Natural killer cell (primary cell): Measurements from ENCODE around the gene ARL14EP. TPM values are rescaled to one million over a fixed set of nuclear protein-coding genes. Genes with fewer than 3 reads are reported as not detected.

ENCODE experiments used
- ATAC-seq, 3 donors: fragments of 150-1000 bp in 2 of 3; fragments of 200-7000 bp in 1 of 3; cut with Tn5 transposase; 1 replicate in 1 of 3; 2 replicates in 2 of 3; pipeline ENCODE4 v1.10.0; 2021; ENCODE audit warnings: mild to moderate bottlenecking in 2 of 3, moderate library complexity in 2 of 3
- DNase-seq, 2 donors: peaks; one replicate each; pipeline versions ENCODE4 v3.0.0 to v3.0.0-alpha.2; 2013 to 2021; ENCODE audit warnings: mixed read lengths in 1 of 2
- H3K27ac ChIP-seq: one replicate; pipeline ENCODE4 v1.5.1; 2013; ENCODE audit warnings: mild to moderate bottlenecking, low read length
- H3K27me3 ChIP-seq: one replicate; pipeline ENCODE4 v1.6.1; 2013; ENCODE audit warnings: low read length; ENCODE audit not compliant: control insufficient read depth, insufficient read depth
- H3K36me3 ChIP-seq: one replicate; pipeline ENCODE4 v1.6.1; 2013; ENCODE audit warnings: low read length; ENCODE audit not compliant: control insufficient read depth, insufficient read depth
- H3K4me1 ChIP-seq: one replicate; pipeline ENCODE4 v1.6.1; 2013; ENCODE audit warnings: low read length; ENCODE audit not compliant: control insufficient read depth, insufficient read depth
- H3K4me3 ChIP-seq: one replicate; pipeline ENCODE4 v1.5.1; 2013; ENCODE audit warnings: low read length
- H3K9me3 ChIP-seq: one replicate; pipeline ENCODE4 v1.6.1; 2013; ENCODE audit warnings: low read length; ENCODE audit not compliant: control insufficient read depth, insufficient read depth
- H3K27ac Mint-ChIP-seq, 2 donors: one replicate each; pipeline ENCODE4 v1.8.0; 2022; ENCODE audit warnings: mild to moderate bottlenecking in 2 of 2, mixed read lengths in 2 of 2, moderate library complexity in 1 of 2
- H3K27me3 Mint-ChIP-seq, 2 donors: one replicate each; pipeline ENCODE4 v1.8.0; 2022; ENCODE audit warnings: low read depth in 2 of 2, mixed read lengths in 2 of 2
- H3K36me3 Mint-ChIP-seq: one replicate; pipeline ENCODE4 v1.8.0; 2022; ENCODE audit warnings: mixed read lengths
- H3K4me1 Mint-ChIP-seq, 2 donors: one replicate each; pipeline ENCODE4 v1.8.0; 2022; ENCODE audit warnings: mixed read lengths in 2 of 2
- H3K4me3 Mint-ChIP-seq: one replicate; pipeline ENCODE4 v1.8.0; 2022; ENCODE audit warnings: mild to moderate bottlenecking, moderate library complexity, mixed read lengths
- H3K9me3 Mint-ChIP-seq, 2 donors: one replicate each; pipeline ENCODE4 v1.8.0; 2022; ENCODE audit warnings: mixed read lengths in 2 of 2
- WGBS: methylation state at CpG from one replicate; pipeline ENCODE4 v1.1.7; 2013; ENCODE audit warnings: missing lambda C conversion rate; ENCODE audit not compliant: insufficient coverage; 5-methylcytosine and 5-hydroxymethylcytosine counted together
- intact Hi-C: fragments of 100-400 bp; cut with micrococcal nuclease; formaldehyde crosslinking; loops from one replicate; pipeline ENCODE4 v1.14.2; 2022
- total RNA-seq, 4 donors: library from RNA; stranded (reverse); fragments of 120-200 nt in 1 of 4; gene quantifications; one replicate each; pipeline versions ENCODE4 v1.2.3 to v1.2.4, GENCODE V29; 2013 to 2022
- TF ChIP-seq, protein P1 (sequence below): fragments of 200-600 bp; IDR thresholded peaks from one replicate; pipeline ENCODE4 v1.8.0; 2022; ENCODE audit warnings: antibody characterized with exemption

ARL14EP gene
- total RNA-seq, 3 donors from 2014 or later (not counting 1 experiment from before 2014, with no cell fraction given) = 22.7 to 41.9 (median 22.8) TPM

DNA sequence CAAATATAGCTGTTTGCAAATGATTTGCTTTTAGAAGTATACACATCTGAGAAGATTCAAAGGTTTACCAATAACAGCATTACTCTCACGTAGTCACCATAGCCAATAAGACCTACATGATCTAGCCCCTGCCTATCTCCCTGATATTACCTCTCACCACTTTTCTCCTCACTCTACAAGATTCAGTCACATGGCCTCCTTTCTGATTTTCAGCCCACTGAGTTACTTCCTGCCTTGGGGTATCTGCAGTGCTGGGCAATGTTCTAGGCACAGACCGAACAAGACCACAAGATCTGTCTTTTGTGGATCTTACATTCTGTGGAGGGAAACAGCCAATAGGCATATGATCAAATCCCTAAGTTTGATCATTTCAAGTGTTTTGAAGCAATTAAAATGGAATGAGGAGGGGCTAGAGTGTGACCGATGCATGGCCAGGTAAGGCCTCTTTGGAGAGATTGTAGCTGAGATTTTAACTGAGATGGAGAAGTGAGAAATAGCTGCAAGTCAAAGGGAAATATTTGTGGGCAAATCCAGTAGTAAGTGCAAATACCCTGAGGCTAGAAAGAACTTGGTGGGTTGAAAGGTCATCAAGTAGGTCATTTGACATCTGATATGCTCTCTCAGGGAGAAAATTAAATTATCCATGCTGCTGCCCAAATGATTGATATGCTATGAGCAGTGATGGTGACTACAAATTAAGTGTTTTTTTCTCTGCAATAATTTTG, 43.1 kb downstream of the ARL14EP start:
- intact Hi-C loops = loop anchor here (10.0 kb wide), 1 partner anchor 61 kb away; no protein-coding TSS in a partner anchor
- Histone ChIP-seq H3K9me3 (no peaks in the 10 kb centered on the region), H3K27ac (no peak overlapping the region), H3K27me3 (no peaks in the 10 kb centered on the region), H3K4me3 (no peak overlapping the region), H3K4me1 (no peaks in the 10 kb centered on the region), H3K36me3 (no peaks in the 10 kb centered on the region)
- H3K9me3 Mint-ChIP-seq = no peaks in the 10 kb centered on the region
- H3K4me1 Mint-ChIP-seq = no peaks in the 10 kb centered on the region
- H3K27ac Mint-ChIP-seq = no peak overlapping the region
- no peaks in the 10 kb centered on the region for H3K36me3 Mint-ChIP-seq
- TF ChIP-seq, protein P1, sequence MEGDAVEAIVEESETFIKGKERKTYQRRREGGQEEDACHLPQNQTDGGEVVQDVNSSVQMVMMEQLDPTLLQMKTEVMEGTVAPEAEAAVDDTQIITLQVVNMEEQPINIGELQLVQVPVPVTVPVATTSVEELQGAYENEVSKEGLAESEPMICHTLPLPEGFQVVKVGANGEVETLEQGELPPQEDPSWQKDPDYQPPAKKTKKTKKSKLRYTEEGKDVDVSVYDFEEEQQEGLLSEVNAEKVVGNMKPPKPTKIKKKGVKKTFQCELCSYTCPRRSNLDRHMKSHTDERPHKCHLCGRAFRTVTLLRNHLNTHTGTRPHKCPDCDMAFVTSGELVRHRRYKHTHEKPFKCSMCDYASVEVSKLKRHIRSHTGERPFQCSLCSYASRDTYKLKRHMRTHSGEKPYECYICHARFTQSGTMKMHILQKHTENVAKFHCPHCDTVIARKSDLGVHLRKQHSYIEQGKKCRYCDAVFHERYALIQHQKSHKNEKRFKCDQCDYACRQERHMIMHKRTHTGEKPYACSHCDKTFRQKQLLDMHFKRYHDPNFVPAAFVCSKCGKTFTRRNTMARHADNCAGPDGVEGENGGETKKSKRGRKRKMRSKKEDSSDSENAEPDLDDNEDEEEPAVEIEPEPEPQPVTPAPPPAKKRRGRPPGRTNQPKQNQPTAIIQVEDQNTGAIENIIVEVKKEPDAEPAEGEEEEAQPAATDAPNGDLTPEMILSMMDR = no peak
- WGBS = 91% methylated on average over 3 of the region's 3 CpGs
- no peak for DNase-seq
- H3K27me3 Mint-ChIP-seq = peaks cover 10 to 12% of the 10 kb centered on the region in 2 donors
- ATAC-seq = no peak
- H3K4me3 Mint-ChIP-seq = no peak overlapping the region

DNA sequence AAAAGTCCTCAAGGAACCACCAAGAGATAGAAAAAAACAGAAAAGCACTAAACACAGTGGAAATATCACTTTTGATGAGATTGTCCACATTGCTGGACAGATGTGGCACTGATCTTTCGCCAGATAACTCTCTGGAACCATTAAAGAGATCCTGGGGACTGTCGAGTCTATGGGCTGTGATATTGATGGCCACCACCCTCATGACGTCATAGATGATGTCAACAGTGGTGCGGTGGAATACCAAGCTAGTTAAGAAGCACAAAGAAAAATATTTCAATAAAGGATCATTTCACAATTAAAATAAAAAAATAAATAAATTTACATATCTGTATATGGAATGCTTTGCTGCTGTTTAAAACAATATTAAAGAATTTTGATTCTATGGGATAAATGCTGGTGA, 45.5 kb downstream of the ARL14EP start:
- no peaks in the 10 kb centered on the region for H3K4me1 Mint-ChIP-seq
- 91% methylated on average over 2 of the region's 4 CpGs for whole genome bisulfite sequencing
- H3K9me3 Mint-ChIP-seq = no peaks in the 10 kb centered on the region
- H3K27ac Mint-ChIP-seq = no peak overlapping the region
- Histone ChIP-seq H3K4me1 (no peaks in the 10 kb centered on the region), H3K36me3 (no peaks in the 10 kb centered on the region), H3K4me3 (no peak overlapping the region), H3K9me3 (no peaks in the 10 kb centered on the region), H3K27ac (no peak overlapping the region), H3K27me3 (no peaks in the 10 kb centered on the region)
- DNase-seq (no peak), ATAC-seq (no peak)
- intact Hi-C loops = loop anchor here (10.0 kb wide), 1 partner anchor 64 kb away; no protein-coding TSS in a partner anchor
- TF ChIP-seq, protein P1 = no peak
- H3K4me3 Mint-ChIP-seq = no peak overlapping the region
- H3K27me3 Mint-ChIP-seq = peaks cover 7 to 10% of the 10 kb centered on the region in 2 donors
- no peaks in the 10 kb centered on the region for H3K36me3 Mint-ChIP-seq

DNA sequence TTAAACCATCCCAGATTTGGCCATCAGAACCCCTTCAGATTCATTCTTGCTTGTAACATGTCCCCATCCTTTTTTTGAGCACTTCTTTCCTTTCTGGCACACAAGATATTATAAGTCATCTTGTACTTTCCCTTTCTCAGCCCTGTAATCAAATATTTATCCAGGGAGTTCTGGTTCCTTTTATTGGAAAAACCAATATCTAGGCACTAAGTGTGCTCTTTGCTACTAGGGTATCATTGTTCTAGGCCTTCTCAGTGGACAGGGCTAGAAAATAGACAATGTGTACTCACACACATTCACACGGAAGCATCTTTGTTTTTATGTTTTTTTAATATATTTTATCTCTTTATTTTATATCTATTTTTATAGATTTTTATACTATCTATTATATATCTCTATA, 47.3 kb downstream of the ARL14EP start:
- Histone ChIP-seq H3K4me1 (no peaks in the 10 kb centered on the region), H3K36me3 (no peaks in the 10 kb centered on the region), H3K27ac (no peak overlapping the region), H3K27me3 (no peaks in the 10 kb centered on the region), H3K9me3 (no peaks in the 10 kb centered on the region), H3K4me3 (no peak overlapping the region)
- no peak overlapping the region for H3K27ac Mint-ChIP-seq
- TF ChIP-seq, protein P1 = no peak
- WGBS = no CpG with 5 or more reads among the region's 1 CpG
- no peak for ATAC-seq
- no peaks in the 10 kb centered on the region for H3K36me3 Mint-ChIP-seq
- no peaks in the 10 kb centered on the region for H3K9me3 Mint-ChIP-seq
- intact Hi-C loops = no loop called here
- peaks cover 7 to 10% of the 10 kb centered on the region in 2 donors for H3K27me3 Mint-ChIP-seq
- H3K4me3 Mint-ChIP-seq = no peak overlapping the region
- DNase-seq = no peak
- no peaks in the 10 kb centered on the region for H3K4me1 Mint-ChIP-seq

DNA sequence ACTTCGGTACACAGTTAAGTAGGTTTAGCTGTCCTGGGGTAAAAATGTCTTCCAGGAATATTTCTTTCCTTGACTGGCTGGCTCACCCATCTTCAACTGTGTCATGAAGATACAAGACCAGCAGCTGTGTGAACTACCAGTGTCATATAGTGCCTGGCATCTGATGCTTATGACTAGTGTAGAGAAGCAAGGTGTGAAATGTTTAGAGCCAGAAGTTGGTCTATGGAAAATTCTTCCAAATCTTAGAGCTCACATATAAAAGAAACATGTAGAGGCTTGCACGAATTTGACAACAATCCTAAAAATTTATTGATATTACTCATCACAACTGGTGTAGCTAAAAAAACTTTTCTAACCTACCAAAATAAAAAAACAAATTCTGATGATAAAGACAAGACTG, 54.4 kb downstream of the ARL14EP start:
- ATAC-seq = no peak
- Mint-ChIP-seq H3K36me3 (no peaks in the 10 kb centered on the region), H3K4me3 (no peak overlapping the region), H3K4me1 (no peaks in the 10 kb centered on the region), H3K9me3 (no peaks in the 10 kb centered on the region), H3K27me3 (peaks cover 0 to 5% of the 10 kb centered on the region in 2 donors), H3K27ac (no peak overlapping the region)
- Histone ChIP-seq H3K27ac (no peak overlapping the region), H3K27me3 (no peaks in the 10 kb centered on the region), H3K9me3 (no peaks in the 10 kb centered on the region), H3K4me3 (no peak overlapping the region), H3K4me1 (no peaks in the 10 kb centered on the region), H3K36me3 (no peaks in the 10 kb centered on the region)
- intact Hi-C loops = no loop called here
- 90% methylated on average over 1 of the region's 2 CpGs for WGBS
- TF ChIP-seq, protein P1 = no peak
- no peak for DNase-seq
